HepG2 (cell line): ENCODE measurements around the gene PAFAH1B2.

Experiments used
- CBX1 ChIP-seq: IDR thresholded peaks from one replicate; pipeline ENCODE4 v1.6.1; 2016; ENCODE audit warnings: antibody characterized with exemption, low read depth
- ZNF274 ChIP-seq: sonication (generic); formaldehyde crosslinking; IDR thresholded peaks from 2 replicates; pipeline ENCODE4 v1.5.1; 2020; ENCODE audit warnings: mild to moderate bottlenecking, missing genetic modification reagents
- ZZZ3 ChIP-seq: sonication (generic); formaldehyde crosslinking; IDR thresholded peaks from 2 replicates; pipeline ENCODE4 v1.4.0; 2020; ENCODE audit warnings: missing genetic modification reagents, mild to moderate bottlenecking, borderline replicate concordance

GRCh38 chr11:117171404-117172061 is 27.4 kb downstream of the PAFAH1B2 start:
- TF ChIP-seq CBX1, result no peak
- TF ChIP-seq ZNF274 (CRISPR knock-in tag), result no peak
- no peak for TF ChIP-seq ZZZ3 (CRISPR knock-in tag)
